Endothelial cell of umbilical vein (primary cell): ENCODE results near the gene TPRX2.

Experiments used
- EZH2 ChIP-seq: IDR thresholded peaks from 2 replicates; pipeline ENCODE4 v1.6.1; 2012; ENCODE audit warnings: borderline replicate concordance, low read depth, mild to moderate bottlenecking, moderate library complexity, low read length, inconsistent platforms; ENCODE audit not compliant: severe bottlenecking
- FOS ChIP-seq: IDR thresholded peaks from 2 replicates; pipeline ENCODE4 v1.6.1; 2011; ENCODE audit warnings: mild to moderate bottlenecking, low read length, moderate library complexity, borderline replicate concordance; ENCODE audit not compliant: insufficient read depth
- JUN ChIP-seq: IDR thresholded peaks from 2 replicates; pipeline ENCODE4 v1.6.1; 2011; ENCODE audit warnings: borderline replicate concordance, low read depth; ENCODE audit not compliant: insufficient read length, insufficient read depth
- MYC ChIP-seq: IDR thresholded peaks from one replicate; pipeline ENCODE4 v1.6.1; 2011; ENCODE audit warnings: mild to moderate bottlenecking, low read depth, low read length
- POLR2A ChIP-seq: IDR thresholded peaks from 2 replicates; pipeline ENCODE4 v1.6.1; 2012; ENCODE audit warnings: low read depth, mild to moderate bottlenecking, control low read depth, low read length
- POLR2AphosphoS5 ChIP-seq: IDR thresholded peaks from 2 replicates; pipeline ENCODE4 v1.6.1; 2012; ENCODE audit warnings: low read depth, mild to moderate bottlenecking, control low read depth, low read length, moderate library complexity; ENCODE audit not compliant: insufficient read depth
- TF ChIP-seq, protein P1 (sequence below), 2 donors: IDR thresholded peaks; 1 replicate in 1 of 2; 2 replicates in 1 of 2; pipeline ENCODE4 v1.5.1; 2011; ENCODE audit warnings: low read length in 2 of 2, mild to moderate bottlenecking in 2 of 2, moderate library complexity in 2 of 2, control low read depth in 1 of 2, inconsistent platforms in 1 of 2, low read depth in 1 of 2; ENCODE audit not compliant: insufficient read depth in 1 of 2; ENCODE audit errors: extremely low read depth in 1 of 2
- TF ChIP-seq, protein P2 (sequence below): IDR thresholded peaks from 2 replicates; pipeline ENCODE4 v1.6.1; 2011; ENCODE audit not compliant: insufficient read depth, insufficient read length

DNA sequence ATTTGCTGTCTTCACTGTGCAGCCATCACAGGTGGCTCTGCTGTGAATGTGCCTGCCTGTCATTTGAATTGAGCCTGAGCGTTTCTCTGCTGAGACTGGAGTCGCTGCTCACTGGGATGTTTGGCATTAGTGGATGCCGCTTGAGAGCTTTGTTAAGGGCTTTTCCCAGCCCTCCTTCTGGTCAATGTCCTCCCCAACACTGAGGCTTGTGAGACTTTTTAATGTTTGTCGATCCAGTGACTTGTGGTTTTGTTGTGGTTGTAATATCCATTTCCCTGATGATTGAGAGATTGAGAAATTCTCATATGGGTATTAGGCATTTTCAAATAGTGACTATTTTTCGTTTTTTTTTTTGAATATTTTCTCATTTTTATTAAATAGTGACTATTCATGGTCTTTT is 2.6 kb downstream of the TPRX2 start:
- TF ChIP-seq POLR2A = no peak
- no peak for TF ChIP-seq POLR2AphosphoS5
- TF ChIP-seq MYC = no peak
- TF ChIP-seq, protein P1, sequence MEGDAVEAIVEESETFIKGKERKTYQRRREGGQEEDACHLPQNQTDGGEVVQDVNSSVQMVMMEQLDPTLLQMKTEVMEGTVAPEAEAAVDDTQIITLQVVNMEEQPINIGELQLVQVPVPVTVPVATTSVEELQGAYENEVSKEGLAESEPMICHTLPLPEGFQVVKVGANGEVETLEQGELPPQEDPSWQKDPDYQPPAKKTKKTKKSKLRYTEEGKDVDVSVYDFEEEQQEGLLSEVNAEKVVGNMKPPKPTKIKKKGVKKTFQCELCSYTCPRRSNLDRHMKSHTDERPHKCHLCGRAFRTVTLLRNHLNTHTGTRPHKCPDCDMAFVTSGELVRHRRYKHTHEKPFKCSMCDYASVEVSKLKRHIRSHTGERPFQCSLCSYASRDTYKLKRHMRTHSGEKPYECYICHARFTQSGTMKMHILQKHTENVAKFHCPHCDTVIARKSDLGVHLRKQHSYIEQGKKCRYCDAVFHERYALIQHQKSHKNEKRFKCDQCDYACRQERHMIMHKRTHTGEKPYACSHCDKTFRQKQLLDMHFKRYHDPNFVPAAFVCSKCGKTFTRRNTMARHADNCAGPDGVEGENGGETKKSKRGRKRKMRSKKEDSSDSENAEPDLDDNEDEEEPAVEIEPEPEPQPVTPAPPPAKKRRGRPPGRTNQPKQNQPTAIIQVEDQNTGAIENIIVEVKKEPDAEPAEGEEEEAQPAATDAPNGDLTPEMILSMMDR (IDR thresholded peaks at IDR 0.05; ENCODE audit: extremely low read depth in 1 of 2, insufficient read depth in 1 of 2, low read depth in 1 of 2, low read length in 2 of 2) = no peak
- TF ChIP-seq EZH2 = no peak
- TF ChIP-seq, protein P2, sequence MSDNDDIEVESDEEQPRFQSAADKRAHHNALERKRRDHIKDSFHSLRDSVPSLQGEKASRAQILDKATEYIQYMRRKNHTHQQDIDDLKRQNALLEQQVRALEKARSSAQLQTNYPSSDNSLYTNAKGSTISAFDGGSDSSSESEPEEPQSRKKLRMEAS = no peak
- no peak for TF ChIP-seq JUN
- no peak for TF ChIP-seq FOS
